NCI-H345 (cell line): ENCODE results near the gene NMT2.
A peak's percentile ranks its signal among the peaks of the same experiment; 100 is the strongest.

ENCODE experiments used
- DNase-seq: peaks from one replicate; lab custom pipeline; 2025; lab: John Stamatoyannopoulos, UW

NMT2 gene

DNA sequence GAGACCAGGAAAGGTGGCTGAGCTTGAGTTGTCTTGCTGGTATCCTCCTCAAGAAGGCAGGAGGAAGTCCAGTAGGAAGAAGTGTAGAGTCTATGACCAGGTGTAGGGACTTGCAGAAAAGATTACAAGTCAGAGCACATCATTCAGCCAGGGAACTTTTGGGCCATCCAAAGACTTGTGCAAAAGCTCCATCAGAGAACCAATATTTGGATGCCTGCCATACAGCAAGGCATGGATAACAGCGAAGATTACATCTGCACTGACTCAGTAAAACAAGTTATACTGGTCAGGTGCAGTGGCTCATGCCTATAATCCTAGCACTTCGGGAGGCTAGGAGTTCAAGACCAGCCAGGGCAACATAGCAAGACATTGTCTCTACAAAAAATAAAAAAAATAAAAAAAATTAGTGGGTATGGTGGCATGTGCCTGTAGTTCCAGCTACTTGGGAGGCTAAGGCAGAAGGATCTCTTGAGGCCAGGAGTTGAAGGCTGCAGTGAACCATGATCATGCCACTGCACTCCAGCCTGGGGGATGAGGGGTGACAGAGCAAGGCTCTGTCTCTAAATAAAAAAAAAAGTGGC lies 13.2 kb upstream of the NMT2 start:
- DNase-seq: no peak

- DNase-seq: no peak
These were observed 12.2 kb upstream of the NMT2 start for GRCh38 chr10:15180736-15181135.

GRCh38 chr10:15176269-15176668 lies 7.8 kb upstream of the NMT2 start:
- DNase-seq: no peak

DNA sequence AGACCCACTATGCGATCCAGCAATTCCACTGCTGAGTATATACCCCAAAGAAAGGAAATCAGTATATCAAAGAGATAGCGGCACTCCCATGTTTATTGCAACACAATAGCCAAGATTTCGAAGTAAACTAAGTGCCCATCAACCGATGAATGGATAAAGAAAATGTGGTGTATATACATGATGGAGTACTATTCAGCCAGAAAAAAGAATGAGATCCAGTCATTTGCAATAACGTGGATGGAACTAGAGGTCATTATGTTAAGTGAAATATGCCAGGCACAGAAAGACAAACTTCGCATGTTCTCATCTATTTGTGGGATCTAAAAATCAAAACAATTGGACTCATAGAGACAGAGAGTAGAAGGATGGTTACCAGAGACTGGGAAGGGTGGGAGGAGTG lies 7.1 kb upstream of the NMT2 start:
- DNase-seq: no peak

DNA sequence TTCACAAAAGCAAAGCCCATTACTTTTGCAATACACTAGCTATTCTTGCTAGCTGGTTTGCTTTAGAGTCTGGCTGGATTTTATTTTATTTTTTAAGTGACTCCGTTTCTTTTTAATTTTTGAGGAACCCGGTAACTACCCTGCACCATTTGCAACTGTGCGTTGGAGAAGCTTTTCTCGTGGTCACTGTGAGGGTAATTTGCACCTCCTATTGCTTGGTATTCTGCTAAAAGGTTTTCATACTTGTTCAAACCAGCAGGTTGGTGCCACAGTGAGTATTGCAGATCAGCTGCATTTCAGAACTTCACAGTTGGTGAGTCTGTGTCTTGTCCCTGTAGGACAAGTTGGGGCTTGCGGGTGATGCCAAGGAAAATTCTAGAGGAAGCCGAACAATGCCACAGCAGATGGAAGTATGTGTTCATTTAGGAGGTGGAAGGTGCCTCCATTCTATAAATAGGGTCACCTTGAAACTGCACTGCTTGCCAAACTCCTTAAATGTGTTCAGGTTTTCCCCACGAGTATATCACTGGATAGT lies 3.9 kb upstream of the NMT2 start:
- no peak for DNase-seq

- no peak for DNase-seq
These were observed 1.3 kb upstream of the NMT2 start for GRCh38 chr10:15169555-15170401.

GRCh38 chr10:15168786-15169554 lies 477 bp upstream of the NMT2 start:
- peak; percentile 87 for DNase-seq

GRCh38 chr10:15167411-15168290 lies 842 bp downstream of the NMT2 start:
- peak; percentile 18 for DNase-seq

DNA sequence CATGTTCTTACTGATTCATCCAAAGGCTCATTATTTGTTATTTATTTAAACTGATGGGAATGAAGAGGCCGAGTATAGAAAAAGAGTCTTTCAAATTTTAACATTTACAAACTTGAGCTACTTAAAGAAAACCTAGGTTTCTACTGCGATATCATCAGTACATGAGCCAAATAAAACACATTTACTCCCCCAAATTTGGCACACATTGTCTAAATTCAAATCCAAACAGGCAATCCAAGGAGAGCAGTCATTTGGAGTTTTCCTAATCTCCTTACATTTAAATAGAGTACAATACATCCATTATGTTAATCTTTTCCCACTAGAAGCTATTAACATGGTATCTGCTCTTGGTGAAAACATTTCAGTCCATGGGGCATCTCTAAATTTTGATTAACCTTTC lies 2.2 kb downstream of the NMT2 start:
- no peak for DNase-seq

GRCh38 chr10:15163253-15163828 lies 5.2 kb downstream of the NMT2 start:
- no peak for DNase-seq

DNA sequence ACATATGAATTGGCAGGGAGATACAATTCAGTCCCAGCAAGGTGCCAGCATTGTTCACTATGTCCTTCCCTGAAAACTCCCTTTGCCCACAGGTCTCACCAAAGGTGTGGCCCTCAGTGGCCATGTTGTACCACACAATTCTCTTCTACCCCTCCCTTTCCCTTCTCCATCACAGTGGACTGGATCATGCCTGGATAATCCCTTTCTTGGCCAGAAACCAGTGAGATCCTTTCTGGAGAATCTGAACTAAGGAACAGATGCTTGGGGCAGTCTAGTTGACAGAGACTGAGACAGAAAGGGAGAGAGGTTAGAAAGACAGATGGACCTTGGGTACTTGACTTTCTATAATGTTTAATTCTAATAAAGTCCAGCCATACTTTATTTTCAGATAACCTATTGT lies 9.5 kb downstream of the NMT2 start:
- DNase-seq: no peak

GRCh38 chr10:15158448-15158847 lies 10.0 kb downstream of the NMT2 start:
- no peak for DNase-seq

GRCh38 chr10:15155978-15156656 lies 12.4 kb downstream of the NMT2 start:
- DNase-seq: no peak

DNA sequence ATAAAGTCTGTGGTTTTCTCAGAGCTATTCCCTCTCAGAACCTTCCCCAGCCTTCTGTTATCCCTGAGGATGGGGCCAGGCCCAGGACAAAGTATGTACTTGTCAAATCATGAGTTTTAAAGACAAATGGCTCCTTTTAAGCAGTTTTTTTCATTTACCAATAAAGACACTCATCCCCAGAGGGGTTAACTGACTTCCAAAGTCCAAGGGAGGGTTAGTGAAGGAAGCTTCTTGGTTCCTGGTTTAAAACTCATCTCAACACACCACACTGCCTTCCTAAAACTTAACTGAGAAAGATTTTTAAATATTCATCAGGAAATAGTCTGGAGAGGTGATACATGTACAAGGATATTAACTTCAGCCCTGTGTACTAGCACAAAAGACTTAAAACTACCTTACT lies 15.9 kb downstream of the NMT2 start:
- DNase-seq: no peak

DNA sequence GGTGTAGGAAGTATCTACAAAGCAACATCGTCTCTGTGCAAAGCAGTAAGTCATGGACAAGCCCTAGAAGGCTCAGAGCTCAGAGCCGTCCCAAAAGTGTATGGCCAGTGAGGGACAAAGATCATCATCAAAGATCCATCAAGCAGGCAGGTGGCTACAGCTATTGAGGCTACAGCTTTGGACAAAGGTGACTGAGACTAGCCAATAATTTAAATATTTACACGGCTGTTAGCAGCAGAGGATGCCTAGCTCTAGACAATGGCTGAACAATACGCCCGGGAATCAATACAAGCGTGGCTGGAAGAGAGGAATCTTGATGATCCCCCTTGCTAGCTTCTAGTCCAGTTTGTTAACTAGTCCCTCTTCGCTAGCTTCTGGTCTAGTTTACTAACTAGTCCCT lies 17.9 kb downstream of the NMT2 start:
- no peak for DNase-seq

DNA sequence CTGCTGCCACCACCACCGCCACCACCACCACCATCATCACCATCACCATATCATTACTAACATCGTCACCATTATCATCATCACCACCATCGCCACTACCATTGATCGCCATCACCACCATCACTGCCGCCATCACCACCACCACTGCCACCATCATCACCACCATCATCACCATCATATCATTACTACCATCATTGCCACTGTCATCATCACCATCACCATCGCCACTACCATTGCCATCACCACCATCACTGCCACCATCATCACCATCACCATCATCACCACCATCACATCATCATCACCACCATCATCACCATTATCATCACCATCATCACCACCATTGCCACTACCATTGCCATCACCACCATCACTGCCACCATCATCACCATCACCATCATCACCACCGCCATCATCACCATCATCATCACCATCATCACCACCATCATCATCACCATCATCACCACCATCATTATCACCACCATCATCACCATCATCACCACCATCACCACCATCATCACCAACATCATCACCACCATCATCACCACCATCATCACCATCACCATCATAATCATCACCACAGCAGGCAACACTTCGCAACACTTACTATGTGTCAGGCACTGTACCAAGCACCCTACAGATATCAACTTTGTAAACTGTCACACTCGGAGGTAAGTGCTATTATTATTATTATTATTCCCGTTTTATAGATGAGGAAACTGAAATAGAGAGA lies 19.3 kb downstream of the NMT2 start:
- DNase-seq: no peak

DNA sequence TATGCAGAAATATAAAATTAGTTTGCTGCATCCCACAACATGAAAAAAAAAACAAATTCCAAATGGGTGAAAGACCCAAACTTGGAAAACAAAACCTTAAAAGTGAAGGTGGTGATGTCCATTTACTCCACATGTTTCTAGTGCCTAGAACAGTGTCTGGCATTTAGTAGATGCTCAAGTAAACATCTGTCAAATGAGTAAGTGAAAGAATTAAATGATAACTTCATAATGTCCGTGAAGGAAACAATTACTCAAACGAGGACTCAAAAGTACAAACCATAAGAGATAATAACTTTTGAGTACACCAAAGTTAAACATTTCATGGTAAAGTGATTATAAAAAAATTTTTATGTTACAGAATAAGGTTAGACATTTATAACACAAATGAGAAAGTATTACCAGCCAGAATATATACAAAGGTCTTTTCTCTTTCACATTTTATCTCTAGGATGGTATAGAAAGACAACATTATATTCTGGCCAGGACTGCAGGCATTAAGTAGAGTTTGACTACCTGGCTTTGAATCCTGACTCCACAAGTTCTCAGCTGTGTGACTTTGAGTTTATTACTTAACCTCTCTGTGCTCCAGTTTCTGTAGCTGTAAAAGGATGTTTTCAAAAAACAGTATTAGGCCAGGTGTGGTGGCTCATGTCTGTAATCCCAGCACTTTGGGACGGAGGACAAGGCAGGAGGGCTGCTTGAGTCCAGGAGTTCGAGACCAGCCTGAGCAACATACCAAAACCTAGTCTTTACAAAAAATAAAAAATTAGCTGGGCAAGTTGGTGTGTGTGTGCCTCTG lies 20.7 kb downstream of the NMT2 start:
- DNase-seq: no peak

- no peak for DNase-seq
These were observed 22.1 kb downstream of the NMT2 start for GRCh38 chr10:15146366-15146765.

GRCh38 chr10:15144788-15145187 lies 23.7 kb downstream of the NMT2 start:
- no peak for DNase-seq
